ENCODE measurements around the gene PRKCA.

Gene PRKCA

GRCh38 chr17:66306446-66306845 lies 4.0 kb downstream of the PRKCA start:
- TF ChIP-seq TAF1 (IDR thresholded peaks at IDR 0.05; ENCODE audit: borderline replicate concordance, insufficient read depth, low read length) (no peak), POLR2AphosphoS5 (IDR thresholded peaks at IDR 0.05; ENCODE audit: low read depth, low read length) (no peak), FOXP2 (optimal IDR thresholded peaks at IDR 0.05; ENCODE audit: borderline replicate concordance, extremely low read depth, extremely low read length, insufficient read depth) (no peak), SIN3A (IDR thresholded peaks at IDR 0.05; ENCODE audit: borderline replicate concordance, insufficient read depth, low read length) (no peak)
- TF ChIP-seq, protein P1, sequence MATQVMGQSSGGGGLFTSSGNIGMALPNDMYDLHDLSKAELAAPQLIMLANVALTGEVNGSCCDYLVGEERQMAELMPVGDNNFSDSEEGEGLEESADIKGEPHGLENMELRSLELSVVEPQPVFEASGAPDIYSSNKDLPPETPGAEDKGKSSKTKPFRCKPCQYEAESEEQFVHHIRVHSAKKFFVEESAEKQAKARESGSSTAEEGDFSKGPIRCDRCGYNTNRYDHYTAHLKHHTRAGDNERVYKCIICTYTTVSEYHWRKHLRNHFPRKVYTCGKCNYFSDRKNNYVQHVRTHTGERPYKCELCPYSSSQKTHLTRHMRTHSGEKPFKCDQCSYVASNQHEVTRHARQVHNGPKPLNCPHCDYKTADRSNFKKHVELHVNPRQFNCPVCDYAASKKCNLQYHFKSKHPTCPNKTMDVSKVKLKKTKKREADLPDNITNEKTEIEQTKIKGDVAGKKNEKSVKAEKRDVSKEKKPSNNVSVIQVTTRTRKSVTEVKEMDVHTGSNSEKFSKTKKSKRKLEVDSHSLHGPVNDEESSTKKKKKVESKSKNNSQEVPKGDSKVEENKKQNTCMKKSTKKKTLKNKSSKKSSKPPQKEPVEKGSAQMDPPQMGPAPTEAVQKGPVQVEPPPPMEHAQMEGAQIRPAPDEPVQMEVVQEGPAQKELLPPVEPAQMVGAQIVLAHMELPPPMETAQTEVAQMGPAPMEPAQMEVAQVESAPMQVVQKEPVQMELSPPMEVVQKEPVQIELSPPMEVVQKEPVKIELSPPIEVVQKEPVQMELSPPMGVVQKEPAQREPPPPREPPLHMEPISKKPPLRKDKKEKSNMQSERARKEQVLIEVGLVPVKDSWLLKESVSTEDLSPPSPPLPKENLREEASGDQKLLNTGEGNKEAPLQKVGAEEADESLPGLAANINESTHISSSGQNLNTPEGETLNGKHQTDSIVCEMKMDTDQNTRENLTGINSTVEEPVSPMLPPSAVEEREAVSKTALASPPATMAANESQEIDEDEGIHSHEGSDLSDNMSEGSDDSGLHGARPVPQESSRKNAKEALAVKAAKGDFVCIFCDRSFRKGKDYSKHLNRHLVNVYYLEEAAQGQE (IDR thresholded peaks at IDR 0.05; ENCODE audit: insufficient read depth in 1 of 2, low read depth in 2 of 2, low read length in 2 of 2) = no peak

- TF ChIP-seq, protein P1 (IDR thresholded peaks at IDR 0.05; ENCODE audit: insufficient read depth in 1 of 2, low read depth in 2 of 2, low read length in 2 of 2) = no peak
- TF ChIP-seq FOXP2 (optimal IDR thresholded peaks at IDR 0.05; ENCODE audit: borderline replicate concordance, extremely low read depth, extremely low read length, insufficient read depth) (no peak), SIN3A (IDR thresholded peaks at IDR 0.05; ENCODE audit: borderline replicate concordance, insufficient read depth, low read length) (no peak), POLR2AphosphoS5 (IDR thresholded peaks at IDR 0.05; ENCODE audit: low read depth, low read length) (no peak), TAF1 (IDR thresholded peaks at IDR 0.05; ENCODE audit: borderline replicate concordance, insufficient read depth, low read length) (no peak)
These were observed 4.8 kb downstream of the PRKCA start for GRCh38 chr17:66307257-66307656.

DNA sequence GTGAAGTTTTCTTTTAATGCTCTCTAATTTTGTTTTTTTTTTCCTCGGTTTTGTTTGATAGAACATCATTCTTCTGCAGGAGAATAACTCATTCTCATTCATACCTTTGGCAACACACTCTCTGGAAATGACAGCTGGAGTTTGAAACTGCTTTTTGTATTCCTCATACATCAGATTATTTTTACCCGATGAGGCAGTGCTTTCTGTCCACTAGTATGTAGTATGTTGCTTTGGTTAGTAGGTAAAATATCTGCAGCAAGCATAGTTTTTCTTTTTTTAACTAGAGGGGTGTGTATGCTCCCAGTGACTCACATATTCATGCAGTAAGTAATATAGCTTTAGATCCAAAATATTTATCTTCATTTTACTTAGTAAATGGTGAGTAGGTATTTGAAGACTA lies 6.4 kb downstream of the PRKCA start:
- TF ChIP-seq FOXP2 (optimal IDR thresholded peaks at IDR 0.05; ENCODE audit: borderline replicate concordance, extremely low read depth, extremely low read length, insufficient read depth) = no peak
- TF ChIP-seq POLR2AphosphoS5 (IDR thresholded peaks at IDR 0.05; ENCODE audit: low read depth, low read length) = no peak

DNA sequence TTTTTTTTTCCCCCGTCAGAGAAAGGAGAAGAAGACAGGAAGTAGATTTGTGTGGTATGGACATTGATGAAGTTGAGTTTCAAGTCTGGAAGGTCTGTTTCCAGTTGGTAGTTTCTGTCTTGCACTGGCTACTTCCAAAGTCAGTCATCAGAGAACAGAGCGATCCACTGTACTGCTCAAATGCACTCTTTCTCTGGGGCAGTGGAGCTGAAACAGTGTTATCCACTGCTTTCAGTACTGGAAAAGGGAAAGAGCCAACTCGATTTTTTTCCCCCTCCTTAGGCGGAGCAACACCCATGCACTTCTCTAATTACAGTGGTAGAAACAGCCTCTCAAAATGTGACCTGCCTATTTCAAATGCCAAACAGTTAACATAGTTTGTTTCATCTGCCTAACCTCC lies 7.4 kb downstream of the PRKCA start:
- TF ChIP-seq POLR2AphosphoS5 (IDR thresholded peaks at IDR 0.05; ENCODE audit: low read depth, low read length) = no peak
- no peak for TF ChIP-seq TAF1 (IDR thresholded peaks at IDR 0.05; ENCODE audit: borderline replicate concordance, insufficient read depth, low read length)
- TF ChIP-seq SIN3A (IDR thresholded peaks at IDR 0.05; ENCODE audit: borderline replicate concordance, insufficient read depth, low read length) = no peak
- TF ChIP-seq, protein P1 (IDR thresholded peaks at IDR 0.05; ENCODE audit: insufficient read depth in 1 of 2, low read depth in 2 of 2, low read length in 2 of 2) = no peak
- no peak for TF ChIP-seq FOXP2 (optimal IDR thresholded peaks at IDR 0.05; ENCODE audit: borderline replicate concordance, extremely low read depth, extremely low read length, insufficient read depth)

DNA sequence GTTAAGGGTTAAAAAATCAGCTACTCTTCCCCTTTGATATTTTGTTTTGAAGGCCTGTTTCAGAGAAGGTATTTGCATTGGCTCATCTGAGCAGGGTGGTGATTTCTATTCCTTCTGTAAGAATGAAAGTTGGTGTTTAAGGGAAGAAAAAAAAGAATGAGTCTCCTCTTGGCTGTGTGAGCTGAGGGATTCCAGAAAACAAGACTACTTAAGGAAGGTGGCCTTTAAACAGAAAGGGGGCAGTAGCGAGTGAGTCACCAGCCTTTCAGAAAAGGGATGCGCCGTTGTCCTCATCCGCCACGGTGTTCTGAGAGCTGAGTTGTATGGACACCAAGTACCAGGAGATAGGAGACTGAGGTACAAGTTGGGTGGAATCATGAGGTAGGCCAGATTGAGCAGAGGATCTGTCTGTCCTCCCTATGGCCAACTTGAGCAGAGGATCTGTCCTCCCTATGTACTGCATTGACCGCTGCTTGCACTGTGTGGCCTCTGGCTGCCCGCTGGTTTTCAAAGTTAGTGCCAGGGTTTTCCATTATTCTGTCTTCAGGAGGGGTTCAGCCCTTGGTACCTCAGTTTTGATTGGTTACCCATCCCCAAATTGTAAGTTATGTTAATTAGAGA lies 8.2 kb downstream of the PRKCA start:
- TF ChIP-seq SIN3A (IDR thresholded peaks at IDR 0.05; ENCODE audit: borderline replicate concordance, insufficient read depth, low read length) (no peak), FOXP2 (optimal IDR thresholded peaks at IDR 0.05; ENCODE audit: borderline replicate concordance, extremely low read depth, extremely low read length, insufficient read depth) (no peak), TAF1 (IDR thresholded peaks at IDR 0.05; ENCODE audit: borderline replicate concordance, insufficient read depth, low read length) (no peak), POLR2AphosphoS5 (IDR thresholded peaks at IDR 0.05; ENCODE audit: low read depth, low read length) (no peak)
- TF ChIP-seq, protein P1 (IDR thresholded peaks at IDR 0.05; ENCODE audit: insufficient read depth in 1 of 2, low read depth in 2 of 2, low read length in 2 of 2) = no peak
